ENCODE results near the gene TRAF1.
A peak's percentile ranks its signal among the peaks of the same experiment; 100 is the strongest.

TRAF1 gene

GRCh38 chr9:120869360-120869687 lies 57.3 kb downstream of the TRAF1 start:
- DNase-seq (ENCODE audit: low spot score), result no peak

DNA sequence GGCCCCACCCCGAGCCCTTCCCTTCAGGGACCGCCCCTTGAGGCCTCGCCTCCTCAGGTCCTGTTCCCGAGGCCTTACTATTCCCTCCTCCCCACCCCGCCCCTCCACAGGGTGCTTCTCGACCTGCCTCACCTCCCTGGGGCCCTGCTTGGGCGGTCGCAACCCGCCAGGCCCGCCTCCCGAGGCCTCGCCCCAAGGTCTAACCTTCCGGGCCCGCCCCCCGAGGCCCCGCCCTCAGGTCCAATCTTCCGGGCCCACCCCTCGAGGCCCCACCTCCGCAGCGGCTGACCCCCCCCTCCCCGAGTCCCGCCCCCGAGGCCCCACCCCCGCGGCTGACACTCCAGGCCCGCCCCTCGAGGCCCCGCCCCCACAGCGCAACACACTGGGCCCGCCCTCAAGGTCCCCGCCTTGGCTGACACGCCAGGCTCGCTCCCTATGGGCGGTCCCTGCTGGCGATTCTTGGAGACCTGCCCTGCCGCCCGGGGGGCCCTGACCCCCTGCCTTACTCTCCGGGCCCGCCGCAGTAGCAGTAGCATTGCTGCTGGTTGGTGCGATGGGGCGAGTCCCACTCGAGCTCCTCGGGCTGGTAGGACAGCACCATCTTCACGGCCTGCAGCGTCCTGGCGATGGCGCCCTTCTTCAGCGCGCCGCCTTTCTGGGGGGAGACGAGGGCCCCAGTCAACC lies 57.8 kb downstream of the TRAF1 start:
- DNase-seq (ENCODE audit: low spot score), result peak; percentile 98

DNA sequence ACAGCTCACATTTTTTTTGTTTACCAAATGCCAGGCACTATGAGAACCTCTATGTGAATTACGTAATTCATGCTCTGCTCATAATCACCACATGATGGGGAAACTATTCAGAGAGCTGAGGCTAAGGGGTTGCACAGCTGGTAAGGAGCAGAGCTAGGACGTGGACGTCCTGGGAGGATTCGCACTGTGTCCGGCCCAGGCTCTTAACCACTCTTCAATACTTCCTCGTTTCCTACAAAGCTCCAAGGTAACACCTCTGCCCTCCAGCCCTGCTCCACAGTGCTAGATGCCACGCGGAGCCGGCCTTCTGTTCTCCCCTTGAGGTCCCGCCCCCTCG lies 58.3 kb downstream of the TRAF1 start:
- DNase-seq (ENCODE audit: low spot score), result no peak

- no peak for DNase-seq (ENCODE audit: low spot score)
These were observed 58.8 kb downstream of the TRAF1 start for GRCh38 chr9:120867676-120868338.

DNA sequence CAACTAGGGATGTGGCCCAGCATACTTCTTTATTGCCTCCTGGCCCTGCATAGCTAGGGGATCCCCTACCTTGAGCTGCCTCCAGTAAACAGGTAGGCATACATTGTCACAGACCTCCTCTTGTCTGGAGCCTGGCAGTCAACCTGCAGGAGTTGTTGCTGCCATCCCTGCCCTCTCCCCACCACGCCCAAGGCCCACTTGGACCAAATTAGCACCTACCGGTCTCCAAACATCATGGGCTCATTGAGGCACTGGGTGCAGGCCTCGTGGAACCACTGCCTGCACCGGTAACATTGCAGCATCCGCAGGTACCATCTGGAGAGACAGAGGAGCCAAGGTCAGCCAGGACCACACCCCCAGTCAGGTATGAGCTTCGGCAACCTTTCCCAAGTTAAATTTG lies 59.9 kb downstream of the TRAF1 start:
- no peak for DNase-seq (ENCODE audit: low spot score)

- DNase-seq (ENCODE audit: low spot score), result no peak
These were observed 60.8 kb downstream of the TRAF1 start for GRCh38 chr9:120865809-120866208.

DNA sequence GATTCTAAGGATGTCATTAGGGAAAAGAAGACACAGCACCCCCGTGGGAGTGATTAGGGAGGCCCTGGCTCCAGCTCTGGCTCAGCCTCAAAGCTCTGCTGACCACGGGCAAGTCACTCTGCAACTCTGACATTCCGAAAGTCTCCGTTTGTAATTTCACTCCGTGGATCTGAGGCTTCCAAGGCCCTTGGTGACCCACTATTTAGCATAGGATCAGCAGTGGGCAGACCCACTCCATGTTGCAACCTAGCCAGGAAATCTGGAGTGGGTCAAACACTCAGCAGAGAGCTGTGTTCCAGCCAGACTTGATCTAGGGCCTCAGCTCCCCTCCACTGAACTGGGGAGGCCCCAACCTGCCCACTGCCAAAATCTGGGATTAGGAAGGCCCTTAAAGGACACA lies 61.4 kb downstream of the TRAF1 start:
- DNase-seq (ENCODE audit: low spot score), result no peak

DNA sequence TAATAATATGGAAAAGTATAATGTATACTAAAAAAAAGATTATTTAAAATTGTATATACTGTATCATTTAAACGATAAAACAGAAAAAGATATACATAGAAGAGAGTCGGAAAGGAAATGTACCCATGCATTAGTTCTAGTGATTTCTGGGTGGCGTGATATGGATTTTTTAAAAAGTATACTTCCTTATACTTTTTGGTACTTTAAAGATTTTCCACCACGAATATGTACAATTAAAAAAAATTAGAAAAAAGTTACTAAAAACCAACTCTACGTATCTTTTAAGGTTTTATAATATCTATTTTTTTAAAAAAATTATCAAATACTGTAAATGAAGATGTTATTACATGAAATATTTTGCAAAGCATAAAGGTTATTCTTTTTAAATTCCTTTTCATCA lies 61.9 kb downstream of the TRAF1 start:
- no peak for DNase-seq (ENCODE audit: low spot score)

- DNase-seq (ENCODE audit: low spot score), result no peak
These were observed 62.8 kb downstream of the TRAF1 start for GRCh38 chr9:120863833-120864232.

DNA sequence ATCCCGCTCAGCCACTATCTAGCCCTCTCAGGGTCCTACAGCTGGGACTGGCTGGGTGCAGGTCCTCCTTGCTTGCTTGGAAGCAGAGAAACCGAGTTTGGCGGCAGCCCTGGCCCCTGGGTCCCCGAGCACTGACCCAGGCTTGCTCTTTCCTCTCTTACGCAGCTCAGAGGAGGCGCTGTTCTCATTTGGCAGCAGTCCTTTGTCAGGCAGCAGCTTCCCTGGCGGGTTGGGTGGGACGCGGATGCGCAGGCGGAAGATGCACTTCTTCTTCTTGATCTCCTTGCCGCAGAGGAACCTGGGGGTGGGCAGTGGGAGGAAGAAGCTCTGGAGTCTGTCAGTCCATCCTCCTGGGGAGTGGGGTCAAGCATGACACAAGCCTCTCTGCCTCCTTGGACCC lies 64.1 kb downstream of the TRAF1 start:
- no peak for DNase-seq (ENCODE audit: low spot score)

DNA sequence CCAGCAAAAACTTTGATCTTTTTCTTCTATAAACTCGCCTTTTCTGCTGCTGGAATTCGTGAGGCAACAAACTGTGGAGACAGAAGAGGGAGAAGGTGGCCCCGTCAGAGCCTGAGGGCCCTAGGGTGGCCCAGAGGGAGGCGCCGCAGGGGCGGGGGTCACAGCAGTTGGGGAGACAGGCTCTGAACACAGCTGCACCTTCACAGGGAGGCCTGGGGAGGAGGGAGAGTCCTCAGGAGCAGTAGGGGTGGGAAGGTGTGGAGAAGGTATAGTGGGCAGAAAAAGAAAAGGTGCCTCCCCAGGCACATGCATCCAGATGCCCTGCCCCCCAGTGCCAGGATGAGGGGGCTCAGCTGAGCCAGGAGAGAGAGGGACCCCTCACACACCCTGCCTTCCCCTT lies 64.7 kb downstream of the TRAF1 start:
- DNase-seq (ENCODE audit: low spot score), result no peak

DNA sequence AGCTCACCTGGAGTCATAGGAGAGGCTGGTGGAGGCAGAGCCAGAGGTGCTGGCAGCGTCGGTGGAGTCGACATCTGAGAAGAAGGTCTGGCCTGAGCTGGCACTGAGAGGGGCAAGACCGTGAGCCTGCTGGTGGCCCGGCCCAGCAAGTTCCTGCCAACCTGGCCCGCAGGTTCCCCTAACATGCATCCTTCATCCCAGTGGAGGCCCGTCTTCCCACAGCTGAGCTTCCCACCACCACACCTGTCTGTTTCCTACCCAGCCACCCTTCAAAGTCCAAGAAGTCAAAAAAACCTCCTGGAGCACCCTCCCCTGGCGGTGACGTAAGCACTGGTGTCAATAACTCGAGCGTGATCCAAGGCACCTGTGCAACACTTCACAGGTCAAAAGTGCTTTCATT lies 66.5 kb downstream of the TRAF1 start:
- DNase-seq (ENCODE audit: low spot score), result no peak

- no peak for DNase-seq (ENCODE audit: low spot score)
These were observed 67.2 kb downstream of the TRAF1 start for GRCh38 chr9:120859361-120859760.

- no peak for DNase-seq (ENCODE audit: low spot score)
These were observed 68.7 kb downstream of the TRAF1 start for GRCh38 chr9:120857902-120858301.

DNA sequence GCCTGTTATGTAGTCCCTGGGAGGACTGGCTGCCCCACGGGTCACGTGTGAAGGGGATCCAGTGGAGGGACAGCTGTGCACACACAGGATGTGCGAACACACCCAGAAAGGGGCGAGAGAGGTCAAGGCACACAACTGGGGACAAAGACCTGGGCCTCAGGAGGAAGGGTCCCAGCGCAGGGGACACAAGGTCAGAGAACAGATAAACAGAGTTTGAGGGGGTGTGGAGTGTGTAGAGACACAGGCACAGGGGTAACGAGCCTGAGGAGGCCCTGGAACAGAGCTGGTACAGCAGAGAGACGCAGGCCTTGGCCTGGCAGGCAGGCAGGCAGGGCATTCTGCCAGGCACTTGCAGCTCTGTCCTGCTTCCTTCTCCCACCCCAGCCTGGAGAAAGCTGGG lies 69.1 kb downstream of the TRAF1 start:
- no peak for DNase-seq (ENCODE audit: low spot score)

- no peak for DNase-seq (ENCODE audit: low spot score)
These were observed 69.9 kb downstream of the TRAF1 start for GRCh38 chr9:120856700-120857099.

DNA sequence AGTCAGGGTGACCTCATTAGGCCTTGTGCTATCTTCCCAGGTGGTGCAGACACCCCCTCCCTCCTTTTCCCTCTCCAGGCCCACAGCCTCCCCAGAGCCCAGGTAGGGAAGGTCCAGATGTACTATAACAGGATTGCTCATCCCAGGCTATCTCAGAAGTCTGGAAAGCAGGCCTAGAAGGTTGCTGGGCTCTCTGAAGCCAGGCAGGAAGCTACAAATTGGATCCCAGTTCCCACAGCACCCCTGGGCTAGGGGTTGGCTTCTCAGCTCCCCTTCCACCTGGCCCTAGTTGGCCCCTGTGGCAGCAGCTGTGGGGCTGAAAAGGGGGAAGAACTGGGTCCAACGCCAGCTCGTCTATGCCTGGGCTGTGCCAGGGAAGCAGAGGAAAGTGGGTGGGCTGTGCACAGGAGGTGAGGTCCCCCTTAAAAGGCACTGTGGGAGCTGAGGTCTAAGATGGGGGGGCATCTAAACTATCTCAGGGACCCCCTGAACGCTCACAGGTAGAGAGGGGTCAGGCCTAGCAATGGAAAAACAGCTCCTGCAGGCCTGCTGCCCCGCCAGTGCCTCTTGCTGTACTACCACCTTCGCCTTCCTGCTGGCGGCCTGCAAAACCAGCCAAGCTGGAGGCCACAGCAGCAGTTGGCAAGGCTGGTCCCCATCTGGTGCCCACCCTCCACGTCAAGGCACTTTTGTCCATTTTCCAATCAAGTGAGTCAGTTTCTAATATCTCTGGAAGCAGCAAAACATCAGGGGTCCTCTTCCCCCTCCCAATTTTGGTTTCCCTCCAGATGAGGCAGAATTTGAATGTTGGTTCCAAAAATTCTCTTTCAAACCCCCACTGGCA lies 70.5 kb downstream of the TRAF1 start:
- no peak for DNase-seq (ENCODE audit: low spot score)

DNA sequence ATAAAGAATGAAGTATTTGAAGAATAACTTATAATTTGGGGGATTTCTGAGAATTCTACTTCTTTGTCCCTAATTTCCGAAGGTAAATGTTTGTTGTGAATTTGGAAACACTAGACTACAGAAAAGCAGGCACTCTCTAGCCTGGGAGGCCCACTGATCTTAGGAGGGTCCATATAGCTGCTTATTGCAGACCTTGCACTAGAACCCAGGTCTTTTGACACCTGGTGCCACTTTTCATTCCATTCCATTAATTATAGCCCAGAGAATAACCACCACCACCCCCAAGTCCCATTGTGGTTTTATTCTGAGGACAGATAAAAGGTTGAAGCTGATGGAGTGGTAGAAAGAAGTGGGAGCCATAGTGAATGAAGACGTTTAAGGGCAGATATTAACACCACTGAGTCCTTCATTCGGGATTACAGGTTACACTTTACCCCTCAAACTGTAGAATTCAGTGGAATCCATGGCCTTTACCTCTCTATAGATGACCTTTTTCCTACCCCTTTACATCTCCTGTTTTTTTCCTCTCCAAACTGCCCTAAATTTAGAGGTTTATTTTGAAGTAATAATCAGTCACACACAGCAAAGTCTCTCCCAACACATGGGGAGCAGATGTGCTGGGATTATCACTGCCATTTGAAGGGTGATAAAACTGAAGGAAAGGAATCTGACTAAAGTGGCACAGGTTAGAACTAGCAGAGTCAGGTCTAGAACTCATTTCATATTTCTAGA lies 71.8 kb downstream of the TRAF1 start:
- no peak for DNase-seq (ENCODE audit: low spot score)

DNA sequence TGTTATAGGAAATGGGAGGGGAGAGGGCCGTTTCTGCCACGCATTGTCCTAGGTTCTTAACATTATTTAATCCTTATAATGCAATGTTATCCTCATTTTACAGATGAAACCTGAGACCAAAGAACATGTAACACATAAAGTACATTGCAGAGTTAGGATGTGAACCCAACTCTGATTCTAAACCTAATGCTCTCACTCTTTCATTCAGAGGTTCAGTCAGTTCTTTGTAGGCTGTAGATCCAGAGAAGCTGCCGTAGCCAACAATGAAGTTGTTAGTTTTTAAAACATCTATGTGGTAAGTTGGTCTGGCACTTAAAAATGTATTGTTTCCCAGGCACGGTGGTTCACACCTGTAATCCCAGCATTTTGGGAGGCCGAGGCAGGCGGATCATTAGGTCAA lies 73.4 kb downstream of the TRAF1 start:
- DNase-seq (ENCODE audit: low spot score), result no peak
